ENCODE data around the gene SLFN11. TPM values are rescaled to one million over a fixed set of nuclear protein-coding genes. Genes with fewer than 3 reads are reported as not detected.
A peak's percentile ranks its signal among the peaks of the same experiment; 100 is the strongest.

Gene SLFN11
- total and polyA plus RNA-seq, 2 of the 8 experiments (the other 6 are each of a cell fraction or from before 2014, with no cell fraction given) = 0.11 to 0.28 TPM

GRCh38 chr17:35312790-35313711, 60.4 kb downstream of the SLFN11 start:
- Histone ChIP-seq H2BK120ac (replicated peaks; ENCODE audit: low read depth, low read length) (no peak overlapping the region), H3K27ac (ENCODE audit: low read depth, low read length) (no peak overlapping the region), H2AK5ac (ENCODE audit: low read depth, low read length) (no peak overlapping the region), H2BK15ac (ENCODE audit: low read length) (no peak overlapping the region), H3K18ac (ENCODE audit: extremely low read depth, low read length) (peak overlapping the region; percentile 71; the same call in 1 of the 2 replicates), H4K8ac (ENCODE audit: extremely low read depth, insufficient read depth, low read length) (peak overlapping the region; percentile 63), H3K4me1 (replicated peaks in 1 of 4; ENCODE audit: control insufficient read depth in 3 of 4, insufficient read depth in 4 of 4, low read length in 3 of 4) (peaks cover 0 to 19% (median 10%) of the 10 kb centered on the region in 4 experiments; a peak in 6 of 7 replicates), H3K56ac (replicated peaks; ENCODE audit: insufficient read length, low read depth, low read length) (no peak overlapping the region), H3K4me3 (ENCODE audit: extremely low read depth in 1 of 4, insufficient read depth in 2 of 4, low read depth in 3 of 4, low read length in 4 of 4) (peak overlapping the region; percentile 41 to 69 (median 56); a peak in 7 of 8 replicates), H4K91ac (replicated peaks; ENCODE audit: insufficient read length, low read length) (peak overlapping the region; percentile 17), H2BK5ac (ENCODE audit: low read depth, low read length) (no peak overlapping the region), H3K9ac (replicated peaks in 1 of 4; ENCODE audit: extremely low read depth in 1 of 4, low read depth in 3 of 4, low read length in 3 of 4) (no peak overlapping the region), H3K4ac (replicated peaks; ENCODE audit: insufficient read length, low read depth, low read length) (no peak overlapping the region), H2AFZ (ENCODE audit: low read length) (peak overlapping the region; percentile 95), H4K20me1 (replicated peaks in 1 of 2; ENCODE audit: control insufficient read depth in 1 of 2, insufficient read depth in 2 of 2, low read length in 2 of 2) (no peaks in the 10 kb centered on the region), H3K14ac (ENCODE audit: insufficient read length) (no peak overlapping the region), H3K79me2 (ENCODE audit: control insufficient read depth in 1 of 2, insufficient read depth in 2 of 2, low read length in 2 of 2) (no peaks in the 10 kb centered on the region), H3K23me2 (ENCODE audit: low read depth, low read length) (peaks cover 2% of the 10 kb centered on the region; the same call in 1 of the 2 replicates), H2BK20ac (ENCODE audit: low read length) (no peak overlapping the region), H3K79me1 (ENCODE audit: low read depth, low read length) (no peaks in the 10 kb centered on the region), H3K4me2 (ENCODE audit: insufficient read depth in 1 of 2, low read depth in 2 of 2, low read length in 2 of 2) (peak overlapping the region; percentile 87 to 89), H4K5ac (ENCODE audit: insufficient read length, low read depth, low read length) (peak overlapping the region; percentile 31), H3K36me3 (ENCODE audit: control insufficient read depth in 2 of 4, insufficient read depth in 4 of 4, low read length in 3 of 4) (no peaks in the 10 kb centered on the region), H2BK12ac (ENCODE audit: low read depth, low read length) (peak overlapping the region; percentile 61; the same call in 1 of the 2 replicates), H3K23ac (ENCODE audit: insufficient read length) (no peak overlapping the region), H3K9me3 (ENCODE audit: insufficient read depth in 2 of 2, low read depth in 1 of 2, low read length in 1 of 2) (no peaks in the 10 kb centered on the region), H3K27me3 (replicated peaks in 1 of 4; ENCODE audit: control insufficient read depth in 3 of 4, extremely low read depth in 1 of 4, insufficient read depth in 3 of 4, low read length in 3 of 4) (peaks cover 2 to 17% (median 16%) of the 10 kb centered on the region in 4 experiments; a peak in 6 of 7 replicates)
- peak in 1 of 2 experiments; percentile 80 for DNase-seq (ENCODE audit: low read depth in 1 of 2, low spot score in 2 of 2)
- POLR2A ChIA-PET (ENCODE audit: partially characterized antibody) = interaction anchor here (0.9 to 2.2 kb wide), 5 partner anchors 33 to 220 kb away, joined by 3 to 9 read pairs (median 4); partner anchors contain the start of gene SLFN5
- CTCF ChIA-PET (ENCODE audit: partially characterized antibody) = interaction anchor here (0.6 to 6.8 kb wide), 53 partner anchors 9 to 445 kb away, joined by 3 to 54 read pairs (median 4); partner anchors contain the start of genes AP2B1, SLFN11, SLFN12L and SLFN13
- 5% methylated on average over 20 of the region's 20 CpGs; no CpG with 5 or more reads in 1 of the 2 experiments for WGBS, 2 experiments (ENCODE audit: extremely low coverage in 1 of 2, insufficient coverage in 1 of 2, insufficient read length in 1 of 2, insufficient replicate concordance in 2 of 2, low coverage in 1 of 2, low lambda C conversion rate in 2 of 2, missing lambda C conversion rate in 1 of 2)
- peak; percentile 91 for FAIRE-seq
- TF ChIP-seq SIN3A (conservative IDR thresholded peaks at IDR 0.05 in 1 of 2, IDR thresholded peaks at IDR 0.05 in 1 of 2; ENCODE audit: low read depth in 1 of 2, low read length in 2 of 2) (peak; percentile 53 to 75; a peak in 2 of 4 replicates), SUZ12 (IDR thresholded peaks at IDR 0.05; ENCODE audit: low read length) (0 out of 2 replicates have a peak, but pooled peaks have one; percentile 28), KDM4A (IDR thresholded peaks at IDR 0.05; ENCODE audit: low read depth, low read length, severe bottlenecking) (peak; percentile 56), POU5F1 (IDR thresholded peaks at IDR 0.05; ENCODE audit: low read depth, low read length) (no peak), TCF12 (IDR thresholded peaks at IDR 0.05; ENCODE audit: low read depth, low read length) (no peak), NANOG (IDR thresholded peaks at IDR 0.05; ENCODE audit: insufficient read depth, low read depth, low read length, poor library complexity, severe bottlenecking) (no peak)

Data from H1 (cell line).